H9 (cell line): ENCODE data around the gene BICDL1. TPM values are rescaled to one million over a fixed set of nuclear protein-coding genes. Genes with fewer than 3 reads are reported as not detected.

Experiments
- DNase-seq: peaks from one replicate; pipeline ENCODE4 v3.0.0-alpha.2; 2017
- H2AFZ ChIP-seq: one replicate; pipeline ENCODE4 v1.6.1; 2013; ENCODE audit warnings: mild to moderate bottlenecking, low read length, control low read depth, moderate library complexity
- H2AK5ac ChIP-seq: 2 replicates; pipeline ENCODE4 v1.6.1; 2013; ENCODE audit warnings: low read length, control low read depth, mixed read lengths; ENCODE audit not compliant: insufficient read length
- H2BK120ac ChIP-seq: one replicate; pipeline ENCODE4 v1.6.1; 2013; ENCODE audit warnings: low read depth, mild to moderate bottlenecking, low read length, control low read depth, inconsistent platforms; ENCODE audit not compliant: poor library complexity, severe bottlenecking
- H2BK12ac ChIP-seq: 2 replicates; pipeline ENCODE4 v1.6.1; 2013; ENCODE audit warnings: low read length, control low read depth, mixed read lengths, low read depth; ENCODE audit not compliant: insufficient read length
- H2BK15ac ChIP-seq: 2 replicates; pipeline ENCODE4 v1.6.1; 2013; ENCODE audit warnings: low read depth, low read length, control low read depth
- H2BK20ac ChIP-seq: one replicate; pipeline ENCODE4 v1.6.1; 2013; ENCODE audit warnings: low read depth, mild to moderate bottlenecking, low read length, control low read depth, inconsistent platforms; ENCODE audit not compliant: poor library complexity, severe bottlenecking
- H2BK5ac ChIP-seq: 2 replicates; pipeline ENCODE4 v1.6.1; 2013; ENCODE audit warnings: low read length, control low read depth, mixed read lengths; ENCODE audit not compliant: insufficient read length
- H3K14ac ChIP-seq: 2 replicates; pipeline ENCODE4 v1.6.1; 2013; ENCODE audit warnings: low read length, control low read depth; ENCODE audit not compliant: insufficient read depth
- H3K18ac ChIP-seq: 2 replicates; pipeline ENCODE4 v1.6.1; 2013; ENCODE audit warnings: low read depth, mild to moderate bottlenecking, mixed read lengths, low read length, control low read depth; ENCODE audit not compliant: insufficient read length
- H3K23ac ChIP-seq: 2 replicates; pipeline ENCODE4 v1.6.1; 2013; ENCODE audit warnings: low read length, control low read depth, mixed read lengths, low read depth; ENCODE audit not compliant: insufficient read length
- H3K23me2 ChIP-seq: 2 replicates; pipeline ENCODE4 v1.6.1; 2013; ENCODE audit warnings: low read depth, mild to moderate bottlenecking, mixed read lengths, low read length, control low read depth; ENCODE audit not compliant: insufficient read length, poor library complexity, severe bottlenecking
- H3K27ac ChIP-seq: 2 replicates; pipeline ENCODE4 v1.5.1; 2013; ENCODE audit warnings: low read length, control low read depth, mixed read lengths, low read depth; ENCODE audit not compliant: insufficient read length
- H3K27me3 ChIP-seq: 2 replicates; pipeline ENCODE4 v1.6.1; 2013; ENCODE audit warnings: low read length, control low read depth, inconsistent platforms; ENCODE audit not compliant: insufficient read depth
- H3K4ac ChIP-seq: 2 replicates; pipeline ENCODE4 v1.6.1; 2013; ENCODE audit warnings: low read depth, mild to moderate bottlenecking, control low read depth, inconsistent platforms, low read length, moderate library complexity
- H3K4me1 ChIP-seq: 2 replicates; pipeline ENCODE4 v1.6.1; 2013; ENCODE audit warnings: low read length, control low read depth, inconsistent platforms; ENCODE audit not compliant: insufficient read depth
- H3K4me2 ChIP-seq: 2 replicates; pipeline ENCODE4 v1.6.1; 2013; ENCODE audit warnings: low read length, control low read depth, mixed read lengths; ENCODE audit not compliant: insufficient read length, insufficient read depth
- H3K56ac ChIP-seq: 2 replicates; pipeline ENCODE4 v1.6.1; 2013; ENCODE audit warnings: low read depth, mild to moderate bottlenecking, mixed read lengths, low read length, control low read depth; ENCODE audit not compliant: insufficient read length
- H3K79me1 ChIP-seq: 2 replicates; pipeline ENCODE4 v1.6.1; 2013; ENCODE audit warnings: low read depth, mild to moderate bottlenecking, moderate library complexity, low read length, control low read depth, inconsistent platforms; ENCODE audit not compliant: insufficient read depth, poor library complexity, severe bottlenecking
- H3K79me2 ChIP-seq: 2 replicates; pipeline ENCODE4 v1.6.1; 2013; ENCODE audit warnings: low read length, control low read depth, inconsistent platforms; ENCODE audit not compliant: insufficient read depth
- H3K9ac ChIP-seq: 2 replicates; pipeline ENCODE4 v1.6.1; 2013; ENCODE audit warnings: low read length, control low read depth, mixed read lengths; ENCODE audit not compliant: insufficient read length; ENCODE audit errors: extremely low read depth
- H3K9me3 ChIP-seq: one replicate; pipeline ENCODE4 v1.6.1; 2013; ENCODE audit warnings: low read depth, low read length, inconsistent platforms; ENCODE audit not compliant: control insufficient read depth
- H3T11ph ChIP-seq: one replicate; pipeline ENCODE4 v1.6.1; 2013; ENCODE audit warnings: mild to moderate bottlenecking, low read length, control low read depth, inconsistent platforms
- H4K20me1 ChIP-seq: one replicate; pipeline ENCODE4 v1.6.1; 2013; ENCODE audit not compliant: control insufficient read depth, insufficient read length, insufficient read depth
- H4K5ac ChIP-seq: 2 replicates; pipeline ENCODE4 v1.6.1; 2013; ENCODE audit warnings: low read depth, mild to moderate bottlenecking, mixed read lengths, low read length, control low read depth; ENCODE audit not compliant: insufficient read length
- H4K8ac ChIP-seq: replicated peaks from 2 replicates; pipeline ENCODE4 v1.6.1; 2013; ENCODE audit warnings: low read length, control low read depth, mixed read lengths, low read depth; ENCODE audit not compliant: insufficient read length
- H4K91ac ChIP-seq: 2 replicates; pipeline ENCODE4 v1.6.1; 2013; ENCODE audit warnings: low read depth, mild to moderate bottlenecking, moderate library complexity, mixed read lengths, low read length, control low read depth; ENCODE audit not compliant: insufficient read length
- H3K27ac Mint-ChIP-seq, 3 experiments: 2 replicates in 2 of 3; 3 replicates in 1 of 3; pipeline ENCODE4 v1.8.0; 2020 to 2021; ENCODE audit warnings: mixed read lengths in 3 of 3, mild to moderate bottlenecking in 1 of 3, moderate library complexity in 1 of 3
- H3K27me3 Mint-ChIP-seq: 2 replicates; pipeline ENCODE4 v1.8.0; 2021; ENCODE audit warnings: low read depth, mild to moderate bottlenecking, moderate library complexity, mixed read lengths
- H3K36me3 Mint-ChIP-seq, 3 experiments: 2 replicates in 2 of 3; 3 replicates in 1 of 3; pipeline ENCODE4 v1.8.0; 2020 to 2021; ENCODE audit warnings: low read depth in 3 of 3, mixed read lengths in 3 of 3; ENCODE audit not compliant: insufficient read depth in 1 of 3
- H3K4me1 Mint-ChIP-seq, 2 experiments: 2 replicates each; pipeline ENCODE4 v1.8.0; 2020; ENCODE audit warnings: mixed read lengths in 2 of 2
- H3K4me3 Mint-ChIP-seq, 2 experiments: 2 replicates in 1 of 2; 3 replicates in 1 of 2; pipeline ENCODE4 v1.8.0; 2020 to 2021; ENCODE audit warnings: mild to moderate bottlenecking in 2 of 2, mixed read lengths in 2 of 2, moderate library complexity in 1 of 2
- H3K9me3 Mint-ChIP-seq, 2 experiments: 2 replicates in 1 of 2; 3 replicates in 1 of 2; pipeline ENCODE4 v1.8.0; 2020; ENCODE audit warnings: mild to moderate bottlenecking in 2 of 2, mixed read lengths in 2 of 2, moderate library complexity in 1 of 2
- CTCF ChIP-seq: fragments of 200-600 bp; sonication (generic); conservative IDR thresholded peaks from 3 replicates; pipeline ENCODE4 v1.8.0; 2021; ENCODE audit warnings: antibody characterized with exemption, mild to moderate bottlenecking
- WGBS: extraction: QIAGEN DNeasy Blood & Tissue Kit; methylation state at CpG from one replicate; pipeline ENCODE4 v1.1.7; 2013; ENCODE audit warnings: missing lambda C conversion rate, low lambda C conversion rate, mixed read lengths; ENCODE audit not compliant: insufficient read length; ENCODE audit errors: extremely low coverage; 5-methylcytosine and 5-hydroxymethylcytosine counted together
- total RNA-seq: library from RNA; stranded (reverse); gene quantifications from 2 replicates; pipeline ENCODE4 v1.2.1, GENCODE V29; 2021

The BICDL1 gene
- total RNA-seq, 1 experiment from 2014 or later = 13.8 TPM

- no peaks in the 10 kb centered on the region for H3K27me3 ChIP-seq
- H3K9me3 Mint-ChIP-seq = no peaks in the 10 kb centered on the region
These were observed 112.1 kb downstream of the BICDL1 start for GRCh38 chr12:120101182-120101581.

More at GRCh38 chr12:120101182-120101581, 112.1 kb downstream of the BICDL1 start:
- peaks cover 19 to 56% (median 54%) of the 10 kb centered on the region in 3 experiments; a peak in 6 of 7 replicates for H3K36me3 Mint-ChIP-seq
- Histone ChIP-seq H3K79me1 (no peaks in the 10 kb centered on the region), H2AFZ (no peak overlapping the region), H2BK15ac (no peak overlapping the region), H3K4me2 (no peak overlapping the region), H3K27ac (no peak overlapping the region), H4K91ac (no peak overlapping the region), H2BK12ac (no peak overlapping the region), H4K20me1 (no peaks in the 10 kb centered on the region), H3K23me2 (no peaks in the 10 kb centered on the region), H2BK5ac (no peak overlapping the region), H3K23ac (no peak overlapping the region), H2AK5ac (no peak overlapping the region), H3T11ph (no peak overlapping the region), H3K9ac (no peak overlapping the region), H3K14ac (no peak overlapping the region), H3K56ac (no peak overlapping the region), H4K5ac (no peak overlapping the region), H3K4ac (no peak overlapping the region), H3K79me2 (no peaks in the 10 kb centered on the region; the same call in 1 of the 2 replicates), H3K18ac (no peak overlapping the region), H4K8ac (no peak overlapping the region), H2BK20ac (no peak overlapping the region), H3K9me3 (no peaks in the 10 kb centered on the region), H3K4me1 (no peaks in the 10 kb centered on the region), H2BK120ac (no peak overlapping the region)
- DNase-seq = no peak
- H3K27ac Mint-ChIP-seq = peak overlapping the region in 2 of 3 experiments; percentile 17 to 84; a peak in 4 of 7 replicates
- no peak for TF ChIP-seq CTCF
- H3K4me1 Mint-ChIP-seq = peaks cover 15 to 21% of the 10 kb centered on the region in 2 experiments
- WGBS = no CpG with 5 or more reads among the region's 11 CpGs
- H3K27me3 Mint-ChIP-seq = no peaks in the 10 kb centered on the region
- H3K4me3 Mint-ChIP-seq = no peak overlapping the region
